ENCODE data around the gene ACER2. TPM values are rescaled to one million over a fixed set of nuclear protein-coding genes. Genes with fewer than 3 reads are reported as not detected.
A peak's percentile ranks its signal among the peaks of the same experiment; 100 is the strongest.

Gene ACER2
- total RNA-seq, 1 experiment from 2014 or later: 9.6 TPM

DNA sequence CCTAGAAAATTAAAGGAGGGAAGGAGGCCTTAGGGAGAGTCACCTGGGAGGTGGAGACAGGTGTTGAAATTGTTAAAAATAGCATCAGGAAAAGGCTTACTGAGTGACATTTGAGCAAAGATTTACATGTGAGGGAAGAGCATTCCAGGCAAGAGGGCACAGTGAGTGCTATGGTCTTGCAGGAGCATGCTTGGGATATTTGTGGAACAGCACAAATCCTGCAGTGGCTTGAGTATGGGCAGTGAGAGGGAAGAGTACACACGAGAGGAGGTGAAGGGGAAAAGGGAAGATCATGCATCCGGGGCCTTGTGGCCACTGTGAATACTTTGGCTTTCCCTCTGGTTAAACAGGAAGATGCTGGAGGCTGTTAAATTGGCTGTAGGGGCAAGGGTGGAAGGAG, 36.6 kb downstream of the ACER2 start:
- Histone ChIP-seq H4K8ac (replicated peaks; ENCODE audit: insufficient read length, low read depth, low read length) (no peak overlapping the region), H3K4me2 (ENCODE audit: insufficient read depth, insufficient read length, low read length) (peak overlapping the region; percentile 23), H3K56ac (ENCODE audit: insufficient read length, low read depth, low read length) (no peak overlapping the region), H3K4me1 (ENCODE audit: insufficient read depth, low read length) (peaks cover 20% of the 10 kb centered on the region), H3K4ac (ENCODE audit: low read depth, low read length) (no peak overlapping the region), H2BK20ac (ENCODE audit: low read depth, low read length, poor library complexity, severe bottlenecking) (no peak overlapping the region), H2BK120ac (ENCODE audit: low read depth, low read length, poor library complexity, severe bottlenecking) (no peak overlapping the region), H3K23me2 (ENCODE audit: insufficient read length, low read depth, low read length, poor library complexity, severe bottlenecking) (peaks cover 2% of the 10 kb centered on the region), H3K9ac (ENCODE audit: extremely low read depth, insufficient read length, low read length) (no peak overlapping the region), H3T11ph (ENCODE audit: low read length) (no peak overlapping the region), H2AFZ (ENCODE audit: low read length) (no peak overlapping the region), H2BK15ac (ENCODE audit: low read depth, low read length) (no peak overlapping the region), H3K79me2 (ENCODE audit: insufficient read depth, low read length) (no peaks in the 10 kb centered on the region), H3K27ac (ENCODE audit: insufficient read length, low read depth, low read length) (peak overlapping the region; percentile 74), H3K79me1 (ENCODE audit: insufficient read depth, low read depth, low read length, poor library complexity, severe bottlenecking) (no peaks in the 10 kb centered on the region), H3K9me3 (ENCODE audit: control insufficient read depth, low read depth, low read length) (no peaks in the 10 kb centered on the region), H2BK12ac (ENCODE audit: insufficient read length, low read depth, low read length) (no peak overlapping the region), H2BK5ac (ENCODE audit: insufficient read length, low read length) (no peak overlapping the region), H3K27me3 (ENCODE audit: insufficient read depth, low read length) (no peaks in the 10 kb centered on the region), H4K20me1 (ENCODE audit: control insufficient read depth, insufficient read depth, insufficient read length) (no peaks in the 10 kb centered on the region), H3K18ac (ENCODE audit: insufficient read length, low read depth, low read length) (no peak overlapping the region), H3K23ac (ENCODE audit: insufficient read length, low read depth, low read length) (no peak overlapping the region), H3K14ac (ENCODE audit: insufficient read depth, low read length) (no peak overlapping the region), H2AK5ac (ENCODE audit: insufficient read length, low read length) (no peak overlapping the region), H4K5ac (ENCODE audit: insufficient read length, low read depth, low read length) (no peak overlapping the region), H4K91ac (ENCODE audit: insufficient read length, low read depth, low read length) (no peak overlapping the region)
- WGBS (ENCODE audit: extremely low coverage, insufficient read length, low lambda C conversion rate): no CpG with 5 or more reads among the region's 2 CpGs
- H3K36me3 Mint-ChIP-seq (ENCODE audit: insufficient read depth in 1 of 3, low read depth in 3 of 3): peaks cover 8 to 27% (median 23%) of the 10 kb centered on the region in 3 experiments
- peak overlapping the region in 1 of 2 experiments; percentile 43; a peak in 4 of 5 replicates for H3K4me3 Mint-ChIP-seq
- H3K9me3 Mint-ChIP-seq: no peaks in the 10 kb centered on the region; a peak in 1 of 5 replicates
- no peak for DNase-seq
- H3K27ac Mint-ChIP-seq: peak overlapping the region; percentile 89 to 97 (median 93)
- peaks cover 44 to 53% of the 10 kb centered on the region in 2 experiments for H3K4me1 Mint-ChIP-seq
- H3K27me3 Mint-ChIP-seq (ENCODE audit: low read depth): no peaks in the 10 kb centered on the region
- TF ChIP-seq, protein P1, sequence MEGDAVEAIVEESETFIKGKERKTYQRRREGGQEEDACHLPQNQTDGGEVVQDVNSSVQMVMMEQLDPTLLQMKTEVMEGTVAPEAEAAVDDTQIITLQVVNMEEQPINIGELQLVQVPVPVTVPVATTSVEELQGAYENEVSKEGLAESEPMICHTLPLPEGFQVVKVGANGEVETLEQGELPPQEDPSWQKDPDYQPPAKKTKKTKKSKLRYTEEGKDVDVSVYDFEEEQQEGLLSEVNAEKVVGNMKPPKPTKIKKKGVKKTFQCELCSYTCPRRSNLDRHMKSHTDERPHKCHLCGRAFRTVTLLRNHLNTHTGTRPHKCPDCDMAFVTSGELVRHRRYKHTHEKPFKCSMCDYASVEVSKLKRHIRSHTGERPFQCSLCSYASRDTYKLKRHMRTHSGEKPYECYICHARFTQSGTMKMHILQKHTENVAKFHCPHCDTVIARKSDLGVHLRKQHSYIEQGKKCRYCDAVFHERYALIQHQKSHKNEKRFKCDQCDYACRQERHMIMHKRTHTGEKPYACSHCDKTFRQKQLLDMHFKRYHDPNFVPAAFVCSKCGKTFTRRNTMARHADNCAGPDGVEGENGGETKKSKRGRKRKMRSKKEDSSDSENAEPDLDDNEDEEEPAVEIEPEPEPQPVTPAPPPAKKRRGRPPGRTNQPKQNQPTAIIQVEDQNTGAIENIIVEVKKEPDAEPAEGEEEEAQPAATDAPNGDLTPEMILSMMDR (conservative IDR thresholded peaks at IDR 0.05): no peak

All from H9 (cell line).